Measurements from ENCODE around the gene ST6GALNAC6. TPM values are rescaled to one million over a fixed set of nuclear protein-coding genes. Genes with fewer than 3 reads are reported as not detected.

The ST6GALNAC6 gene
- total and polyA plus RNA-seq, 2 of the 4 experiments (the other 2 are of a cell fraction), result 35.7 to 48.6 TPM

- no peak for TF ChIP-seq POLR2A (IDR thresholded peaks at IDR 0.05; ENCODE audit: low read depth, low read length)
- no peak for TF ChIP-seq MAFK (IDR thresholded peaks at IDR 0.05; ENCODE audit: low read depth, low read length)
- peak; percentile 20; the same call in 1 of the 2 replicates for TF ChIP-seq RAD21 (IDR thresholded peaks at IDR 0.05; ENCODE audit: low read length)
- TF ChIP-seq MXI1 (IDR thresholded peaks at IDR 0.05; ENCODE audit: borderline replicate concordance, low read depth, low read length), result no peak
- TF ChIP-seq CTCF (conservative IDR thresholded peaks at IDR 0.05; ENCODE audit: low read depth, low read length), result 0 out of 2 replicates have a peak, but pooled peaks have one; percentile 14
- POLR2A ChIA-PET (ENCODE audit: unreplicated experiment), result no interaction called here
Observed at GRCh38 chr9:127887792-127888191, 11.6 kb downstream of the ST6GALNAC6 start.

More at GRCh38 chr9:127887792-127888191, 11.6 kb downstream of the ST6GALNAC6 start:
- H4K91ac ChIP-seq (ENCODE audit: insufficient read depth, low read depth, low read length), result no peak overlapping the region
- H2AK5ac ChIP-seq (ENCODE audit: low read depth, low read length), result no peak overlapping the region
- peaks cover 2% of the 10 kb centered on the region for H3K9me3 ChIP-seq (ENCODE audit: control insufficient read depth, insufficient read depth, low read length)
- H2BK5ac ChIP-seq (ENCODE audit: low read depth, low read length, poor library complexity, severe bottlenecking), result no peak overlapping the region
- no peak overlapping the region for H3K4me3 ChIP-seq (ENCODE audit: insufficient read depth, low read depth, low read length)
- CTCF ChIA-PET, result no interaction called here
- H2BK120ac ChIP-seq (ENCODE audit: low read depth, low read length), result no peak overlapping the region
- H2BK15ac ChIP-seq (ENCODE audit: low read depth, low read length), result no peak overlapping the region
- no peak overlapping the region for H3K4me2 ChIP-seq (ENCODE audit: low read depth, low read length)
- no peak overlapping the region for H3K14ac ChIP-seq (replicated peaks; ENCODE audit: low read depth, low read length)
- WGBS, 2 experiments (ENCODE audit: extremely low coverage in 2 of 2, insufficient read length in 1 of 2), result no CpG with 5 or more reads among the region's 2 CpGs
- no peak overlapping the region for H3K56ac ChIP-seq (ENCODE audit: extremely low read depth, insufficient read depth, low read length)
- H3K79me1 ChIP-seq (ENCODE audit: low read depth in 1 of 2, low read length in 2 of 2), result peaks cover 0 to 37% of the 10 kb centered on the region in 2 experiments; a peak in 3 of 4 replicates
- in situ Hi-C loops (cut with MboI; ENCODE audit: low sequenced_read_pairs) (no loop called here), dilution Hi-C loops (cut with HindIII; ENCODE audit: low sequenced_read_pairs, unreplicated experiment) (no loop called here), intact Hi-C loops (cut with micrococcal nuclease) (no loop called here)
- H3K4me1 ChIP-seq (ENCODE audit: control insufficient read depth, insufficient read depth, low read length), result peaks cover 4% of the 10 kb centered on the region
- no peaks in the 10 kb centered on the region for H3K27me3 ChIP-seq (ENCODE audit: control insufficient read depth, insufficient read depth, low read length)
- no peak overlapping the region for H2AFZ ChIP-seq (replicated peaks; ENCODE audit: low read length, poor library complexity)
- ATAC-seq (ENCODE audit: low read depth) (no peak), DNase-seq (no peak)
- peaks cover 58% of the 10 kb centered on the region for H3K36me3 ChIP-seq (ENCODE audit: control insufficient read depth, insufficient read depth, low read length)
- H4K5ac ChIP-seq (ENCODE audit: low read depth, low read length), result no peak overlapping the region
- H3K9me1 ChIP-seq (ENCODE audit: insufficient read depth, low read length), result peaks cover 11% of the 10 kb centered on the region
- no TSS peak for BruUV-seq (replicated peaks)
- H3K9ac ChIP-seq (ENCODE audit: low read depth, low read length), result no peak overlapping the region
- H3K18ac ChIP-seq (ENCODE audit: low read depth, low read length), result no peak overlapping the region
- no peak overlapping the region for H2AK9ac ChIP-seq (replicated peaks; ENCODE audit: low read depth, low read length, poor library complexity)
- no peak overlapping the region for H4K8ac ChIP-seq (ENCODE audit: low read depth in 2 of 2, low read length in 2 of 2)
- no peak overlapping the region for H2BK20ac ChIP-seq (ENCODE audit: low read depth, low read length)
- H3K4ac ChIP-seq (ENCODE audit: low read depth, low read length), result no peak overlapping the region
- H3K23ac ChIP-seq (ENCODE audit: low read depth, low read length), result no peak overlapping the region
- no peak overlapping the region for H3K27ac ChIP-seq (ENCODE audit: insufficient read depth, low read length)
- peaks cover 16% of the 10 kb centered on the region; the same call in 1 of the 2 replicates for H4K20me1 ChIP-seq (ENCODE audit: insufficient read depth, low read length)

All from IMR-90 (cell line).